Medulla oblongata (tissue), 1 donor: ENCODE measurements around the gene SPOCK1.

ENCODE experiments used
- DNase-seq: peaks from one replicate; pipeline ENCODE4 v3.0.0-alpha.2; 2015; ENCODE audit errors: extremely low spot score

SPOCK1 gene

DNA sequence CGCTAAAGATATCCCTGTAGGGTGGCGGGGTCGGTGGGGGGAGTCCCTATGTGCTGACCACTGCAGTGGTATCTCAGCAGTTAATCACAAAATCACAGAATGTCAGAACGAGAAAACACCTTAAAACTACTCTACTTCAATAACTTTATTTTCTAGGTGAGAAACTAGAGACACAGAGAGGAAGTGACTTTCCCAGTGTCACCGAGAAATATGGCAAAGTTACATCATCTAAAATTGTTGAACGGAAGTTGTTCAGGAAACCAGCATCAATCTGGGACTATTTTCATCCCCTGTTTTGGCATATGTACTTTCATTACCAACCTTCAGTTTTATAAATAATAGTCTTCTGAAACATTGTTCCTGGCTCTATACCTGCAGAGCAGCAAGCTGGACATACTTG lies 384.0 kb downstream of the SPOCK1 start:
- no peak for DNase-seq

DNA sequence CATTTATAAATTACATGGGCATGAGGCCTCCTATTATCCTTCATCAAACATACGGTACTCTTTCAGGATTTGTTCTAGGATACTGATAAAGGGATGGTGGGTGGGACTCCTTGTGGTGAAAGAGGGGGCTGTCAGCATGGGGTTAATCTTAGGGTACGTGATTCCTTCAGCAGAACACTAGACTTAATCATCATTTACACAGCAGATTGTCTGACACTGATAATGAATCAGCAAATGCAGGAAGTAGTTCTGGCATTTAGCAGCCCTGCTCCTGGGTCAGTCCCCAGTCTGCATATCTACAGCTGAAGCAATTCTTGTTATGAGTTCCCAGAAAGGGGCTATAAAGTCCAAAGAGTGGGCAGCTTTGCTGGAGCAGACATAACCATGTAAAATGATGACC lies 384.6 kb downstream of the SPOCK1 start:
- no peak for DNase-seq

DNA sequence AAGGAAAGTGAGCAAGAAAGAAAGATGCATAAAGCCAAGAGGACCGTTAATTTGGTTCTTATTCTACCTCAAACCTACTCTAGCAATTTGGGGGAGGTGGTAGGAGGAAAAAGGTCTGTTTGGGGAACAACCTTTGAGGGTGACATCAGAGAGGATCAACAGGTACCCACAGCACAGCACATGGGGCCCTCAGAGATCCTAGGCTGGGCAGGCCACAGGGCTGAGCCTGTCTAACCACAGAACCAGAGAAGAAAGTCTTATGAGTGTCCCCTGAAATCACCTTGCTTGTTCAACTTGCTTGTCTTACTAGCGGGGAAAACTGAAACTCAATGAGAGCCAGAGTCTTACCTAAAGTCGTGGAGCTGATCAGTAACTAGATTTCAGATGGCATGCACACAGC lies 385.2 kb downstream of the SPOCK1 start:
- no peak for DNase-seq

GRCh38 chr5:137113161-137113560 lies 386.0 kb downstream of the SPOCK1 start:
- no peak for DNase-seq

- DNase-seq, result no peak
Measured at GRCh38 chr5:137105351-137106035, 393.6 kb downstream of the SPOCK1 start.

- no peak for DNase-seq
Measured at GRCh38 chr5:137101544-137101943, 397.6 kb downstream of the SPOCK1 start.

GRCh38 chr5:137099651-137100050 lies 399.5 kb downstream of the SPOCK1 start:
- DNase-seq, result no peak

DNA sequence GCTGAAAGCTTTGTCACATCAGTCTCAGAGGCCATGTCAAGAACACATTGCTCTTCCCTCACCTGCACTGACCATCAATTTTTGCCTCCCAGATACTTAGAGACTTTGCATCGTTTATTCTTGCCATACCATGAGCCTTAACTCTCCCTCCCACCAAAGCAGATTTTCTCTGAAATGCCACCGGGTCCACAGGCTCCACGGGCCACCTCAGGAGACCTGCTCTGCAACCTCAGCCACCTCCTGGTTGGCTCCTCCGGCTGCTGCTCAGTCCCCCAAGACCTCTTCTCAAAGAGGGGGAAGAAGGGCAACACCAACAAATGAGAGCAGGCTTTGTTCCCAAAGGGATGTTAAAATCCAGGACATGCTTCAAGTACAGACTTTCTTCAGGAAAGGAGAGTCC lies 400.5 kb downstream of the SPOCK1 start:
- no peak for DNase-seq

GRCh38 chr5:137098238-137098637 lies 400.9 kb downstream of the SPOCK1 start:
- DNase-seq, result no peak

- DNase-seq, result no peak
Measured at GRCh38 chr5:137097203-137097602, 401.9 kb downstream of the SPOCK1 start.

GRCh38 chr5:137096149-137097103 lies 402.7 kb downstream of the SPOCK1 start:
- DNase-seq, result no peak

DNA sequence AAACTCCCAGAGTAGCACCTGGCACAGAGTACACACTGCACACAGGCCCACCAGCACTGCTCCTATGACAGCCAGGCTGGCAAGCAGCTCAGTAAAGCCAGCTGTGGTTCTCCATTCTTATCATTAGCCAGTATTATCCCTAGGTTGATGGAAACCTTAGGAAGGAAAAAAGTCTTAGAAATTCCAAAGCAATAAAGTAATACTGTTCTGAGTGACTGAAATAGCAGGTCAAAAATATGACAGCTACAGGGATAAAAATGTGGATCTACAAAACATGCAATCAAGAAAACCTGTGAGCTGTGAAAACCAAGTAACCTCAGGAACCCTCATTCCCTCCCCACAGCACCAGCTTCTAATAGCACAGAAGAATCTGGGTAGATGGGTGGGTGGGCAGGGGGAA lies 403.5 kb downstream of the SPOCK1 start:
- no peak for DNase-seq

DNA sequence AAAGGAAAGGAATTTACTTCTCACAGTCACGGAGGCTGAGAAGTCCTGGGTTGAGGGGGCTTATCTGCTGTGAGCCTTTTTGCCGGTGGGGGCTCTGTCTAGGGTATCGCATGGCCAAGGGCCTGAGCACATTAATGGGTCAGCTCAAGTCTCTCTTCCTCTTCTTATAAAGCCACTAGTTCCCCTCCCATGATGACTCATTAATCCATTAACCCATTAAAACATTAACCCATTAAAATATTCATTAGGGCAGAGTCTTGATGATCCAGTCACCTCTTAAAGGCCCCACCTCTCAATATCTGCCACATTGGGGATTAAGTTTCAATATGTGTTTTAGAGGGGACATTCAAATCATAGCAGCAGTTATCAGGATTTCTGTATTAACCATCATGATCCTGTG lies 406.3 kb downstream of the SPOCK1 start:
- DNase-seq, result no peak

DNA sequence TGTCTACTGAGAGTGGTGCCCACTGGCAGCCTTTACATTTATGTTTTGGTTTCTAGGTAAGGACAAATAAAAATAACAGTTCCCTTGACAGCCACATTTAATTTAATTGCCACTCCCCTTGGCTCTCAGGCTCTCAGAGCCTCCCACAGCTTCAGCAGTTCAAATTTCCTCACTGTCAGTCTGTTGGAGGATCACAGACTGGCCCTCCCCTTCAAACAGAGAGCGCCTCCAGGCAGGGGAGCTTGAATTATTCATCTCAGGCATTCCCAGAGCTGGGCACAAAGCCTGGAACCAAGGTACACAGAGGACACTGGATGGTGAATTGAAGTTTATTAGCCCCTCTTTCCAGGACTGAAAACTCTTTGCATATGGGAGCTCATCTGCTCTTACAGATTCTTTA lies 407.7 kb downstream of the SPOCK1 start:
- DNase-seq, result peak; percentile 76

GRCh38 chr5:137090721-137091120 lies 408.4 kb downstream of the SPOCK1 start:
- no peak for DNase-seq

DNA sequence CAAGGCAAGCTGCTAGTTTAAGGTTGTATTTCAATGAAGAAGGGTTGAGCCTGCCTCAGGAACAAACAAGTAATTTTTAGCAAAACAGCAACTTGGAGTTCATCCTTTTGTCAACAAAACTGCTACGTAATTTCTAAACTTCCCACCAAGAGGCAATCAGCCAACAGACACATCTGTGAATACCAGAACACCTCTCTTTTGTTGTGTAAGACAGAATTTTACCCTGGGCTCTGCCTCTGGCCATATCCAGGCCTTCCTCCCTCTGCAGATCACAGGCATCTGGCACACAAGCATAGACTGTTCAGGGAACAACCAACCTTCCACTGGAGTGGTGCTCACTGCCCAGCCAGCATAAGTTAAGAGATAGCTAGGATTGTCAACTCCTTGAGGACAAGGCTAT lies 409.0 kb downstream of the SPOCK1 start:
- DNase-seq, result no peak

- no peak for DNase-seq
Measured at GRCh38 chr5:137088175-137088574, 411.0 kb downstream of the SPOCK1 start.

DNA sequence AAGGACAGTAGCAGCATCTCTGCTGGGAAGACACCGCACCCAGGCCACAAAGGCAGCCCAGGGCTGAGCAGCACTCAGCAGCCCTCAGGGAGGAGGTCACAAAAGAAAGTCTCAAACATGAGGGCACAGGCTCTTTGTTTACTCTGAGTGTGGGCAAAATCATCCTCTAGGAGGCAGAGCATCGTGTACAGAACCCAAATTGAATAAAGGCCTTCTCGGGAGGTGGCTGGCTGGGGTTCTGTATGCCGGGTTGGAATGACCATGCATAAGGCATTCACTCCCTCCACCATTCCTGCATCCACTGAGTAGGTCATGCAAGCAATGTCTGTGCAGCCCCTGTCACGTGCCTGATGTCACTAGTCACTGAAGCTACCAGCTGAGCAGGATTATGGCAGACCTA lies 412.8 kb downstream of the SPOCK1 start:
- DNase-seq, result no peak

- DNase-seq, result no peak
Measured at GRCh38 chr5:137085206-137085605, 413.9 kb downstream of the SPOCK1 start.

- no peak for DNase-seq
Measured at GRCh38 chr5:137084016-137084415, 415.1 kb downstream of the SPOCK1 start.

DNA sequence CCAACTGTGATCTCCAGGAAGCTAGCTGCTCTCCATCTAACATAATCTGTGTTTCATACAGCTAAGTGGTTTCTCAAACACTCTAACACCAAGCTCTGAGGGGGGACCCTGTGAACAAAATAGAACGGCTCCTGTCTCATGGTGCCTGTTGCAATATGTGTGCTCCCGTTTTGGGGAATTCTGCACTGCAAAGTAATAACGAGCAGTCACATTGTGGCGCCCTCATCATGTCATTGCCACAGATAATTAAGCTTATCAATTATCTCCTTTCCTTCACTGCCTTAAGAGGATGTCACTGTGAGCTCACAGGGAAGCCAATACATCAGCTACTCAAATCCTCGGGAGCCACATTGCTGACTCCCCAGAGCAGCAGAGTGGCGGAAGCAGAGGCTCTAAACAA lies 416.2 kb downstream of the SPOCK1 start:
- DNase-seq, result no peak

DNA sequence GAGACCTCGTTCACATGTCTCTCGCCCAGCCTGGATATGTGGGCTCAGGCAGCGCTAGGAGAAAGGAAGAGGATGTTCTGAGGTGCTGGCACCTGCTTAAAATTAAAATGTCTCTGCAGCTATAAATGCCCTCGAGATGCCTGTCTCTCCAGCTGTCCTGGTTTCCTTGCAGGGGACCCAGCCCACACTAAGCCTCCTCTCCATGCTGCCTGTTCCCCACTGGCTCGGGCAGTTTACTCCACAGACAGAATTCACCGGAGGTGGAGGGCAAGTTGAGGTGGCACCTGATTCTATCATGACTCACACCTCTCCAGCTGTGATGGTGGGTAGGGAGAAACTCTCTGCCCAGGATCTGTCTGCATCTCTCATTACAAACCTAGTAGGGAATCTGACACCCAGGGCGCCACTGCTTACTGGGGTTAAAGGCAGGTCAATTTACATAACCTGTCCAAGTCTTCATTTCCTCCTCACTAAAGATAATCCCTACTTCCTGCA lies 420.9 kb downstream of the SPOCK1 start:
- no peak for DNase-seq
